Endothelial cell of umbilical vein (primary cell): Measurements from ENCODE around the gene CALR3. TPM values are rescaled to one million over a fixed set of nuclear protein-coding genes. Genes with fewer than 3 reads are reported as not detected.

Experiments used
- BruUV-seq: library from RNA; stranded (reverse); fragments of 400-500 nt; replicated peaks from 2 replicates; lab custom pipeline; 2021; lab: Mats Ljungman, UMichigan
- CTCF ChIA-PET: fragments of 300-600, 350-600 bp; sonication (Branson Sonifier 250); formaldehyde crosslinking; loops from one replicate; lab custom pipeline; 2021; ENCODE audit warnings: antibody characterized with exemption, inconsistent platforms; lab: Charles Lee
- POLR2A ChIA-PET: fragments of 300-600, 350-600 bp; sonication (Branson Sonifier 250); formaldehyde crosslinking; loops from one replicate; lab custom pipeline; 2021; ENCODE audit warnings: antibody characterized with exemption, inconsistent platforms; lab: Charles Lee
- DNase-seq: peaks from one replicate; pipeline ENCODE4 v3.0.0-alpha.2; 2011; ENCODE audit warnings: low read depth, low spot score
- FAIRE-seq: peaks from 2 replicates; lab custom pipeline; 2011; peaks lifted over from hg19 to GRCh38; lab: Jason Lieb, UNC
- H2AFZ ChIP-seq: 2 replicates; pipeline ENCODE4 v1.6.0; 2012; ENCODE audit warnings: low read depth, low read length, control low read depth, inconsistent platforms
- H3K27ac ChIP-seq: 2 replicates; pipeline ENCODE4 v1.5.1; 2011; ENCODE audit warnings: low read depth, mild to moderate bottlenecking, control low read depth, low read length, moderate library complexity; ENCODE audit not compliant: insufficient read depth
- H3K27me3 ChIP-seq, 2 experiments: 2 replicates each; pipeline versions ENCODE4 v1.6.0 to v1.6.1; 2011; ENCODE audit warnings: low read length in 2 of 2, mixed read lengths in 1 of 2; ENCODE audit not compliant: control insufficient read depth in 2 of 2, insufficient read depth in 2 of 2
- H3K36me3 ChIP-seq, 2 experiments: 2 replicates in 1 of 2; 3 replicates in 1 of 2; pipeline ENCODE4 v1.5.1; 2011; ENCODE audit warnings: low read length in 2 of 2, mild to moderate bottlenecking in 1 of 2, moderate library complexity in 1 of 2; ENCODE audit not compliant: control insufficient read depth in 2 of 2, insufficient read depth in 2 of 2; ENCODE audit errors: extremely low read depth in 1 of 2
- H3K4me1 ChIP-seq: 3 replicates; pipeline ENCODE4 v1.5.1; 2011; ENCODE audit warnings: mild to moderate bottlenecking, low read length; ENCODE audit not compliant: control insufficient read depth, insufficient read depth; ENCODE audit errors: extremely low read depth
- H3K4me2 ChIP-seq: 2 replicates; pipeline ENCODE4 v1.6.1; 2011; ENCODE audit warnings: low read length, control low read depth, mixed read lengths; ENCODE audit not compliant: insufficient read depth
- H3K4me3 ChIP-seq, 3 experiments: fragments of 200-600 bp in 1 of 3; sonication (generic), shearing (Covaris generic) in 1 of 3; replicated peaks in 1 of 3; 2 replicates each; pipeline ENCODE4 v1.5.1; 2011 to 2016; ENCODE audit warnings: control low read depth in 3 of 3, low read length in 3 of 3, mild to moderate bottlenecking in 2 of 3, inconsistent platforms in 1 of 3, low read depth in 1 of 3, moderate library complexity in 1 of 3; ENCODE audit not compliant: insufficient read depth in 1 of 3
- H3K79me2 ChIP-seq: 2 replicates; pipeline ENCODE4 v1.6.0; 2012; ENCODE audit warnings: low read length, inconsistent platforms; ENCODE audit not compliant: control insufficient read depth, insufficient read depth
- H3K9ac ChIP-seq: replicated peaks from 2 replicates; pipeline ENCODE3; 2011; ENCODE audit warnings: low read length, control low read depth; ENCODE audit not compliant: insufficient read depth; ENCODE audit errors: extremely low read depth
- H3K9me1 ChIP-seq: replicated peaks from 3 replicates; pipeline ENCODE4 v1.6.0; 2011; ENCODE audit warnings: mild to moderate bottlenecking, low read length; ENCODE audit not compliant: control insufficient read depth, insufficient read depth; ENCODE audit errors: extremely low read depth
- H3K9me3 ChIP-seq: replicated peaks from 2 replicates; pipeline ENCODE4 v1.5.1; 2012; ENCODE audit warnings: low read length, inconsistent platforms; ENCODE audit not compliant: control insufficient read depth, insufficient read depth
- H4K20me1 ChIP-seq: replicated peaks from 2 replicates; pipeline ENCODE3; 2011; ENCODE audit warnings: mild to moderate bottlenecking, low read length; ENCODE audit not compliant: control insufficient read depth, insufficient read depth; ENCODE audit errors: extremely low read depth
- EZH2 ChIP-seq: IDR thresholded peaks from 2 replicates; pipeline ENCODE4 v1.6.1; 2012; ENCODE audit warnings: borderline replicate concordance, low read depth, mild to moderate bottlenecking, moderate library complexity, low read length, inconsistent platforms; ENCODE audit not compliant: severe bottlenecking
- FOS ChIP-seq: IDR thresholded peaks from 2 replicates; pipeline ENCODE4 v1.6.1; 2011; ENCODE audit warnings: mild to moderate bottlenecking, low read length, moderate library complexity, borderline replicate concordance; ENCODE audit not compliant: insufficient read depth
- GATA2 ChIP-seq: IDR thresholded peaks from 2 replicates; pipeline ENCODE4 v1.7.0; 2011; ENCODE audit warnings: low read depth, mild to moderate bottlenecking, moderate library complexity, mixed read lengths, low read length; ENCODE audit not compliant: insufficient read length, insufficient read depth
- JUN ChIP-seq: IDR thresholded peaks from 2 replicates; pipeline ENCODE4 v1.6.1; 2011; ENCODE audit warnings: borderline replicate concordance, low read depth; ENCODE audit not compliant: insufficient read length, insufficient read depth
- MYC ChIP-seq: IDR thresholded peaks from one replicate; pipeline ENCODE4 v1.6.1; 2011; ENCODE audit warnings: mild to moderate bottlenecking, low read depth, low read length
- POLR2A ChIP-seq: IDR thresholded peaks from 2 replicates; pipeline ENCODE4 v1.6.1; 2012; ENCODE audit warnings: low read depth, mild to moderate bottlenecking, control low read depth, low read length
- POLR2AphosphoS5 ChIP-seq: IDR thresholded peaks from 2 replicates; pipeline ENCODE4 v1.6.1; 2012; ENCODE audit warnings: low read depth, mild to moderate bottlenecking, control low read depth, low read length, moderate library complexity; ENCODE audit not compliant: insufficient read depth
- dilution Hi-C: fragments of 300-500 bp; cut with MboI; formaldehyde crosslinking; loops from one replicate; pipeline ENCODE4 v1.15.0; 2019; ENCODE audit warnings: low sequenced_read_pairs; ENCODE audit not compliant: extremely low pct_ligation_motif_present
- intact Hi-C: fragments of 100-400 bp; cut with micrococcal nuclease; formaldehyde crosslinking; loops from one replicate; pipeline ENCODE4 v1.10.0; 2022
- polyA plus RNA-seq, 4 experiments: library from polyadenylated mRNA; depleted of rRNA in 3 of 4; stranded (reverse) in 3 of 4; unstranded in 1 of 4; fragments of >200 nt; gene quantifications; 2 replicates each; pipeline versions ENCODE4 v1.2.1 to v1.2.3, GENCODE V29; 2011 to 2012; ENCODE audit warnings: missing spikeins in 1 of 4
- total RNA-seq: library from RNA; stranded (reverse); gene quantifications from 2 replicates; pipeline ENCODE4 v1.2.3, GENCODE V29; 2021

Gene CALR3
- total and polyA plus RNA-seq, 2 donors (not counting 3 experiments of a cell fraction or from before 2014, with no cell fraction given): not detected

DNA sequence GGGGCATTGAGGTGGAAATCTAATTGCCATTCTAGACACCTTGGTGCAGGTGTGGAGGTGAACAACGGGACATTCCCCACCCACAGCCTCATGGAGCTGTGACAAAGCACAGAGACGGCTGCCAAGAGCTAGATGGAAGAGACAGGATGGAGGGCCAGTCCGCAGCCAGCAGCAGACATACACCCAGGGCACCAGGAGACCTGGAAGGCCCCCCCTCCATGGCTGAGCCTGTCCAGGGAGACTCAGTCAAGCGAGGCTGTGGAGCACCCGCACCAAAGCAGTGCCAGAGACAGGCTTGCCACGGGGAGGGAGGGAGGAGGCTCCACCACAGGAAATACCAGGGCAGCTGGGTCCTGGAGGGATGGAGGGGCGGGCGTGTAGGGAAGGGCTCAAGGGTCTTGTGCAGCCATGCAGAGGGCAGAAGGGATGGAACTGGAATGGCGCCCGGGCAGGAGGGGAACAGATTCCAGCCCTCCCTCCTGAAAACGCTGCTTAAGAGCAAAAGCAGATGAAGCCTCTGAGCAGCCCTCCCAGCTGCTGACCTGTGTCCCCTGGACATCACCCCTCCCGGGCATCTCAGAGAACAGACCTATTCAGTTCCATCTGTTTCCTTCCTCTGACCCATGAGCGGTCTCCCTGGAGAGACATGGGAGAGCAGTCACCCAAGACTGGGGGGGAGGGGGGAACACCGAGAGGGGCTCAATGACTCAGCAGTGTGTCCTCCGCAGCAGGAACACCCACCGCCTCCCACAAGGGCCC, 38.6 kb downstream of the CALR3 start:
- H3K27ac ChIP-seq: peak overlapping the region; percentile 66
- dilution Hi-C loops: no loop called here
- intact Hi-C loops: no loop called here
- no peaks in the 10 kb centered on the region for H3K9me3 ChIP-seq
- DNase-seq: peak; percentile 84
- H3K4me3 ChIP-seq: no peak overlapping the region
- BruUV-seq: no TSS peak
- peaks cover 19% of the 10 kb centered on the region for H3K4me1 ChIP-seq
- CTCF ChIA-PET: interaction anchor here (0.6 to 1.7 kb wide), 3 partner anchors 10 to 22 kb away, joined by 3 to 7 read pairs (median 3); no protein-coding TSS in a partner anchor
- H3K36me3 ChIP-seq: no peaks in the 10 kb centered on the region
- no peak overlapping the region for H2AFZ ChIP-seq
- no peaks in the 10 kb centered on the region for H3K27me3 ChIP-seq
- peak overlapping the region; percentile 5 for H3K4me2 ChIP-seq
- H4K20me1 ChIP-seq: no peaks in the 10 kb centered on the region
- TF ChIP-seq MYC: no peak
- TF ChIP-seq POLR2AphosphoS5: peak; percentile 68
- no peak for TF ChIP-seq JUN
- TF ChIP-seq FOS: peak; percentile 78
- TF ChIP-seq POLR2A: peak; percentile 38
- peak; percentile 56 for TF ChIP-seq GATA2
- peak; percentile 79 for FAIRE-seq
- H3K79me2 ChIP-seq: peaks cover 49% of the 10 kb centered on the region
- H3K9ac ChIP-seq: peak overlapping the region; percentile 46
- no peaks in the 10 kb centered on the region for H3K9me1 ChIP-seq
- POLR2A ChIA-PET: interaction anchor here (0.6 kb wide), 1 partner anchor 10 kb away, joined by 3 read pairs; no protein-coding TSS in a partner anchor

- Histone ChIP-seq H3K9me1 (no peaks in the 10 kb centered on the region), H3K4me1 (peaks cover 19% of the 10 kb centered on the region), H3K9me3 (no peaks in the 10 kb centered on the region), H3K4me2 (peak overlapping the region; percentile 5), H3K4me3 (no peak overlapping the region), H3K27me3 (no peaks in the 10 kb centered on the region), H3K79me2 (peaks cover 46% of the 10 kb centered on the region), H3K27ac (no peak overlapping the region), H3K9ac (no peak overlapping the region), H3K36me3 (no peaks in the 10 kb centered on the region), H4K20me1 (no peaks in the 10 kb centered on the region), H2AFZ (no peak overlapping the region)
- intact Hi-C loops (no loop called here), dilution Hi-C loops (no loop called here)
- no peak for DNase-seq
- POLR2A ChIA-PET: interaction anchor here (0.6 kb wide), 1 partner anchor 10 kb away, joined by 3 read pairs; no protein-coding TSS in a partner anchor
- no peak for FAIRE-seq
- CTCF ChIA-PET: interaction anchor here (1.0 to 1.7 kb wide), 2 partner anchors 10 to 21 kb away, joined by 3 to 7 read pairs; no protein-coding TSS in a partner anchor
- TF ChIP-seq EZH2: no peak
- TF ChIP-seq POLR2A: no peak
- no peak for TF ChIP-seq POLR2AphosphoS5
- TF ChIP-seq JUN: no peak
- TF ChIP-seq FOS: no peak
- BruUV-seq: no TSS peak
Measured at GRCh38 chr19:16456652-16457194, 39.2 kb downstream of the CALR3 start.
